ENCODE measurements around the gene CSNK1G2. TPM values are rescaled to one million over a fixed set of nuclear protein-coding genes. Genes with fewer than 3 reads are reported as not detected.

CSNK1G2 gene
- total and polyA plus RNA-seq, 2 donors (not counting 1 experiment from before 2014, with no cell fraction given): 154 to 288 TPM

DNA sequence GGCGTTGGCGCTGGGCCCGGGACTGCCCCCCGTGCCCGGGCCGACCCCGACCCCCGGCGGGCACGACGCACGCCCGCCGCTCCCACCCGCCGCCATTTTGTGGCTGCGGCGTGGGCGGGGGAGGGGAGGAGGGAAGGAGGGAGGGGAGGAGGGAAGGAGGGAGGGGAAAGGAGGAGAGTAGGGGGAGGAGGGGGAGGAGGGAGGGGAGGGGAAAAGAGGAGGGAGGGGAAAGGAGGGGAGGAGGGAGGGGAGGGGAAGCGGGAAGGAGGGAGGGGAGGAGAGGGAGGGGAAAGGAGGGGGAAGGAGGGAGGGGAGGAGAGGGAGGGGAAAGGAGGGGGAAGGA, 74.6 kb downstream of the CSNK1G2 start, which contains the start of gene BTBD2:
Gene BTBD2 (minus strand): TSS at position 107 of the 343 bp plus-strand sequence. CDS start 11 bp downstream, at position 96.
- peak within 1 kb of the TSS; percentile 60 for H3K4me3 Mint-ChIP-seq
- H3K4me3 ChIP-seq (ENCODE audit: control extremely low read depth in 1 of 5, extremely low read depth in 1 of 5, insufficient read depth in 1 of 5, low read depth in 2 of 5, low read length in 4 of 5): peak within 1 kb of the TSS in 4 of 5 experiments; percentile 17 to 55 (median 48)

More for the DNA sequence above, 74.6 kb downstream of the CSNK1G2 start, which contains the start of gene BTBD2:
- ChIA-PET POLR2A (interaction anchor here (0.9 kb wide), 1 partner anchor 52 kb away, joined by 7 read pairs; no protein-coding TSS in a partner anchor), CTCF (no interaction called here)
- peak within 1 kb of the TSS; percentile 65 for H3K27ac Mint-ChIP-seq
- H3K4me2 ChIP-seq (replicated peaks; ENCODE audit: low read depth, low read length, poor library complexity, severe bottlenecking): peak within 1 kb of the TSS; percentile 79
- H4K20me1 ChIP-seq (ENCODE audit: control insufficient read depth, insufficient read depth, low read length, poor library complexity, severe bottlenecking): peaks cover 27% of the 10 kb centered on the region
- H3K27me3 ChIP-seq (replicated peaks in 1 of 4; ENCODE audit: control extremely low read depth in 1 of 4, control insufficient read depth in 3 of 4, insufficient read depth in 4 of 4, low read length in 3 of 4): no peaks in the 10 kb centered on the region
- peaks cover 15 to 24% of the 10 kb centered on the region in 2 donors for H3K4me1 ChIP-seq (ENCODE audit: control insufficient read depth in 2 of 2, insufficient read depth in 2 of 2, low read length in 2 of 2)
- H3K79me2 ChIP-seq (ENCODE audit: control insufficient read depth, insufficient read depth, low read length): peaks cover 47% of the 10 kb centered on the region
- peak; percentile 58 for ATAC-seq (ENCODE audit: low read depth)
- peak within 1 kb of the TSS; percentile 54 for H2AFZ ChIP-seq (ENCODE audit: insufficient read depth, low read depth, low read length, poor library complexity, severe bottlenecking)
- H3K9ac ChIP-seq (ENCODE audit: low read length): peak within 1 kb of the TSS; percentile 54
- H3K9me3 Mint-ChIP-seq (ENCODE audit: insufficient read depth): no peaks in the 10 kb centered on the region
- intact Hi-C loops (cut with micrococcal nuclease): loop anchor here (10.0 kb wide), 1 partner anchor 141 kb away; no protein-coding TSS in a partner anchor
- DNase-seq: peak; percentile 54
- WGBS (ENCODE audit: insufficient coverage): 0% methylated on average over 7 of the region's 20 CpGs
- H3K27me3 Mint-ChIP-seq: no peaks in the 10 kb centered on the region
- TF ChIP-seq CTCF (IDR thresholded peaks at IDR 0.05) (no peak), EZH2 (IDR thresholded peaks at IDR 0.05; ENCODE audit: borderline replicate concordance, insufficient read depth, low read depth, low read length, poor library complexity, severe bottlenecking) (no peak)
- peak within 1 kb of the TSS in 1 of 2 donors; percentile 7 for H3K27ac ChIP-seq (ENCODE audit: low read length in 2 of 2)
- peaks cover 29% of the 10 kb centered on the region for H3K4me1 Mint-ChIP-seq
- H3K36me3 ChIP-seq (replicated peaks in 1 of 2; ENCODE audit: control extremely low read depth in 1 of 2, control insufficient read depth in 1 of 2, extremely low read depth in 1 of 2, insufficient read depth in 2 of 2, low read length in 1 of 2): no peaks in the 10 kb centered on the region
- H3K9me3 ChIP-seq (ENCODE audit: control extremely low read depth in 1 of 3, control insufficient read depth in 2 of 3, insufficient read depth in 1 of 3, low read length in 2 of 3): no peaks in the 10 kb centered on the region
